Activated CD8-positive, alpha-beta memory T cell treated with anti-CD3 and anti-CD28 coated beads, Interleukin-2, amount 10 ng/mL, durations not matched to agents 7 days and 5 days (primary cell): ENCODE measurements around the gene TMEM86A. TPM values are rescaled to one million over a fixed set of nuclear protein-coding genes. Genes with fewer than 3 reads are reported as not detected.

Experiments used
- ATAC-seq: fragments of 150-1000 bp; cut with Tn5 transposase; one replicate; pipeline ENCODE4 v1.10.0; 2021; ENCODE audit warnings: moderate library complexity
- CTCF ChIA-PET: fragments of 350-600 bp; sonication (Branson Sonifier 250); formaldehyde crosslinking; loops from one replicate; lab custom pipeline; 2021; ENCODE audit warnings: antibody characterized with exemption; lab: Charles Lee
- DNase-seq: peaks from one replicate; pipeline ENCODE4 v3.0.0-alpha.2; 2020
- H3K27ac Mint-ChIP-seq: one replicate; pipeline ENCODE4 v1.8.0; 2021; ENCODE audit warnings: mild to moderate bottlenecking, mixed read lengths
- H3K27me3 Mint-ChIP-seq: one replicate; pipeline ENCODE4 v1.8.0; 2021; ENCODE audit warnings: mixed read lengths
- H3K36me3 Mint-ChIP-seq: one replicate; pipeline ENCODE4 v1.8.0; 2021; ENCODE audit warnings: mild to moderate bottlenecking, mixed read lengths
- H3K4me1 Mint-ChIP-seq: one replicate; pipeline ENCODE4 v1.8.0; 2021; ENCODE audit warnings: mixed read lengths
- H3K4me3 Mint-ChIP-seq: one replicate; pipeline ENCODE4 v1.8.0; 2021; ENCODE audit warnings: mild to moderate bottlenecking, moderate library complexity, mixed read lengths
- H3K9me3 Mint-ChIP-seq: one replicate; pipeline ENCODE4 v1.8.0; 2022; ENCODE audit warnings: low read depth, mixed read lengths
- total RNA-seq, 2 experiments: library from RNA; stranded (reverse); gene quantifications; one replicate each; pipeline ENCODE4 v1.2.3, GENCODE V29; 2021

Gene TMEM86A
- total RNA-seq, 2 experiments from 2014 or later = 0.93 to 0.98 TPM

GRCh38 chr11:18720091-18720807 is 21.7 kb downstream of the TMEM86A start:
- ATAC-seq = no peak

DNA sequence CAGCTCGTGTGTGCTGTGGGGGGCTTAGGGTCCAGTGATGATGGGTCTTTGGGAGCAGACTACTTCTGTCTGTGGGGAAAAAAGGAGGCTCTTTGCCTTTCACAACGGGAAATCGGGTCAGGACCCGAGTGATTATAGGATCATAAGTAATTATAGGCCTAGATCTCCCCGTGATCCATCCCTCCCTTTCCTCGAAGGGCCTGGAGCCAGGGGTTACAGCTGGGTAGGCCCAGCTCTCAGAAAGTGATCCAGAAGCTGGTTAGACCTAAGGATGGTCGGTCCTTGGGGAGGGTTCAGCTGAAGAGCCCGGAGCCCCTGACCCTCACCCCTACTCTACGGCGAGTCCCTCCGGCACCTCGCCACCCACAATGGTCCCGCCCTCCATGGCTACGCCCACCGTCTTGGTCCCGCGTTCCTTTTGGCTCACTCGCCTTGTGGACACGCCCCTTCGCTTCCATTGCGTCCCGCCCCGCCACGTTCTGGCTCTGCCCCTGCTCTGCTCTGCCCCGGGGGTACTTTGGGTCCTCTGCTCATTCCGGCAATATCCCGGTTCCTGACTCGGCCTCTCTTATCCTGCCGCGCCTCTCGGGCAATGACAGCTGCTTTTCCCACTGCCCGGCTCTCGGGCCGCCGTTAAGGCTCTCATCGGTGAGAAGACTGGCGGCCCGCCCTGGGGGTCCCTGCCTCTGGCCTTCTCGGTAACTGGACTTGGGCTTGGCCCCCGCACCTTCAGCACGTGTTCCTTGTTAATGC is 22.4 kb downstream of the TMEM86A start:
- no peaks in the 10 kb centered on the region for H3K9me3 Mint-ChIP-seq
- peaks cover 8% of the 10 kb centered on the region for H3K27me3 Mint-ChIP-seq
- H3K4me3 Mint-ChIP-seq = peak overlapping the region; percentile 78
- ATAC-seq = peak; percentile 96
- CTCF ChIA-PET = interaction anchor here (0.9 to 4.0 kb wide), 32 partner anchors 8 to 707 kb away, joined by 3 to 31 read pairs (median 5); partner anchors contain the start of genes SAAL1, SPTY2D1, TMEM86A and TSG101
- peak; percentile 87 for DNase-seq
- H3K36me3 Mint-ChIP-seq = no peaks in the 10 kb centered on the region
- H3K27ac Mint-ChIP-seq = no peak overlapping the region
- H3K4me1 Mint-ChIP-seq = peaks cover 8% of the 10 kb centered on the region

More at GRCh38 chr11:18720091-18720807, 21.7 kb downstream of the TMEM86A start:
- no peak for DNase-seq
- Mint-ChIP-seq H3K27me3 (peaks cover 8% of the 10 kb centered on the region), H3K9me3 (no peaks in the 10 kb centered on the region), H3K4me3 (peak overlapping the region; percentile 78), H3K4me1 (peaks cover 8% of the 10 kb centered on the region), H3K27ac (no peak overlapping the region), H3K36me3 (no peaks in the 10 kb centered on the region)
- CTCF ChIA-PET = interaction anchor here (0.9 to 4.0 kb wide), 11 partner anchors 11 to 179 kb away, joined by 3 to 23 read pairs (median 4); partner anchors contain the start of genes SPTY2D1 and TMEM86A

- Mint-ChIP-seq H3K4me1 (peaks cover 8% of the 10 kb centered on the region), H3K27me3 (peaks cover 8% of the 10 kb centered on the region)
Measured at GRCh38 chr11:18721561-18722292, 23.1 kb downstream of the TMEM86A start.

DNA sequence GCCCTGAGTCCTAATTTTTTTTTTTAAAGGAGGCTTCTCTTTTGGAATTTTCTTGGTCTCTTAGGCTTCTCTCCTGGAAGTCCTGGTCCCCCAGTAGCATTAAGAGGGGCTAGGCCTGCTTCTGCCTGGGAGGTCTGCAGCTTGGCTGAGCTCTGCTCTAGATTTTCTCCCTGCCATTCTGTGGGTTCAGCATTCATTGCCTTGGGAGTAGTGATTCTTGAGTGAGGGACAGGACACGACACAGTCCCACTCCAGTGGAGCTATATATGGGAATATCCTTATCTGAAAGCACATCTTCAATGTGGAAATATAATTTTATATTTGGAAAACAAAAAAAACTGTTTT is 23.7 kb downstream of the TMEM86A start:
- no peak overlapping the region for H3K27ac Mint-ChIP-seq
- no peaks in the 10 kb centered on the region for H3K9me3 Mint-ChIP-seq
- peak overlapping the region; percentile 78 for H3K4me3 Mint-ChIP-seq
- DNase-seq (no peak), ATAC-seq (peak; percentile 1)
- H3K36me3 Mint-ChIP-seq = no peaks in the 10 kb centered on the region
- CTCF ChIA-PET = interaction anchor here (0.6 to 4.0 kb wide), 52 partner anchors 9 to 616 kb away, joined by 3 to 31 read pairs (median 4); partner anchors contain the start of genes SAAL1, SPTY2D1, TMEM86A and TSG101
- H3K4me1 Mint-ChIP-seq = peaks cover 8% of the 10 kb centered on the region
- peaks cover 8% of the 10 kb centered on the region for H3K27me3 Mint-ChIP-seq

More at GRCh38 chr11:18721561-18722292, 23.1 kb downstream of the TMEM86A start:
- CTCF ChIA-PET = interaction anchor here (0.6 to 4.0 kb wide), 53 partner anchors 9 to 707 kb away, joined by 3 to 31 read pairs (median 4); partner anchors contain the start of genes SAAL1, SPTY2D1, TMEM86A and TSG101
- no peak overlapping the region for H3K27ac Mint-ChIP-seq
- no peaks in the 10 kb centered on the region for H3K36me3 Mint-ChIP-seq
- peak overlapping the region; percentile 78 for H3K4me3 Mint-ChIP-seq
- no peaks in the 10 kb centered on the region for H3K9me3 Mint-ChIP-seq
- DNase-seq = peak; percentile 61
- peak; percentile 58 for ATAC-seq

GRCh38 chr11:18723991-18724390 is 25.4 kb downstream of the TMEM86A start:
- H3K4me3 Mint-ChIP-seq = no peak overlapping the region
- CTCF ChIA-PET = interaction anchor here (0.6 to 2.6 kb wide), 7 partner anchors 8 to 184 kb away, joined by 3 to 31 read pairs (median 3); partner anchors contain the start of gene TMEM86A

GRCh38 chr11:18726040-18726439 is 27.5 kb downstream of the TMEM86A start, which contains the start of gene IGSF22:
IGSF22 (minus strand) TSS chr11:18726188; CDS start chr11:18724236, 1,952 bp downstream.
- ATAC-seq (no peak), DNase-seq (no peak)
- Mint-ChIP-seq H3K4me1 (peaks cover 6% of the 10 kb centered on the region), H3K36me3 (no peaks in the 10 kb centered on the region), H3K4me3 (no peak within 1 kb of the TSS), H3K27me3 (no peaks in the 10 kb centered on the region), H3K27ac (no peak within 1 kb of the TSS), H3K9me3 (no peaks in the 10 kb centered on the region)
- CTCF ChIA-PET = no interaction called here

More at GRCh38 chr11:18723991-18724390, 25.4 kb downstream of the TMEM86A start:
- Mint-ChIP-seq H3K9me3 (no peaks in the 10 kb centered on the region), H3K27me3 (peaks cover 6% of the 10 kb centered on the region), H3K4me1 (peaks cover 8% of the 10 kb centered on the region), H3K27ac (no peak overlapping the region), H3K36me3 (no peaks in the 10 kb centered on the region)
- no peak for ATAC-seq
- no peak for DNase-seq

- CTCF ChIA-PET = interaction anchor here (0.8 to 2.8 kb wide), 21 partner anchors 8 to 621 kb away, joined by 3 to 13 read pairs (median 4); partner anchors contain the start of gene TSG101
- DNase-seq (peak; percentile 50), ATAC-seq (peak; percentile 63)
- Mint-ChIP-seq H3K27ac (no peak overlapping the region), H3K9me3 (no peaks in the 10 kb centered on the region), H3K27me3 (no peaks in the 10 kb centered on the region), H3K4me3 (no peak overlapping the region), H3K36me3 (no peaks in the 10 kb centered on the region), H3K4me1 (peaks cover 5% of the 10 kb centered on the region)
Measured at GRCh38 chr11:18727479-18728236, 29.1 kb downstream of the TMEM86A start.

- Mint-ChIP-seq H3K27ac (no peak overlapping the region), H3K36me3 (no peaks in the 10 kb centered on the region), H3K9me3 (no peaks in the 10 kb centered on the region), H3K4me1 (peaks cover 5% of the 10 kb centered on the region), H3K27me3 (no peaks in the 10 kb centered on the region), H3K4me3 (no peak overlapping the region)
- CTCF ChIA-PET = interaction anchor here (1.0 to 4.0 kb wide), 19 partner anchors 9 to 484 kb away, joined by 3 to 24 read pairs (median 4); partner anchors contain the start of gene TSG101
- DNase-seq (no peak), ATAC-seq (no peak)
Measured at GRCh38 chr11:18728658-18729057, 30.1 kb downstream of the TMEM86A start.

- CTCF ChIA-PET = interaction anchor here (1.1 to 4.0 kb wide), 5 partner anchors 24 to 196 kb away, joined by 3 to 24 read pairs (median 5); no protein-coding TSS in a partner anchor
- peaks cover 5% of the 10 kb centered on the region for H3K4me1 Mint-ChIP-seq
Measured at GRCh38 chr11:18729426-18729825, 30.8 kb downstream of the TMEM86A start.

DNA sequence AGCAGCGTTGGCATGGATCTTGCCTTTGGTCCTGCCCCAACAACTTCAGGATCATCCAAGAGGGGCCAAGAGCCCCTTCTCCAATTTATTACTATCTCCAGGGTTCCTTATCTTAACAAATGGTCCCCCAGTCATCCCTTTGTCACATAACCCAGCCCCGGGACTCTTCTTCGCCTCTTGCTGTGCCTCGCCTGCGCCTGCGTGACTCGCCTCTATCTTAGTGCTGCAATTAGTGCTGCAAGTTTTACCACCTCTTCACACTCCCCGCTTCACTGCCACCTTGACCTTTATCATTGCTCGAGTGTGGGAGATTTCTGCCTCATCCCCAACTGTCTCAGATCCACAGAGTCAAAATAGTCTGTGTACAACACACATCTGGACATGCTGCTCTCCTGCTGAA is 31.4 kb downstream of the TMEM86A start:
- Mint-ChIP-seq H3K27me3 (no peaks in the 10 kb centered on the region), H3K4me1 (peaks cover 5% of the 10 kb centered on the region), H3K9me3 (no peaks in the 10 kb centered on the region), H3K27ac (no peak overlapping the region), H3K36me3 (no peaks in the 10 kb centered on the region), H3K4me3 (no peak overlapping the region)
- CTCF ChIA-PET = interaction anchor here (1.1 to 4.0 kb wide), 7 partner anchors 7 to 615 kb away, joined by 3 to 31 read pairs (median 12); no protein-coding TSS in a partner anchor
- DNase-seq = no peak
- ATAC-seq = no peak

More at GRCh38 chr11:18729426-18729825, 30.8 kb downstream of the TMEM86A start:
- H3K36me3 Mint-ChIP-seq = no peaks in the 10 kb centered on the region
- no peak overlapping the region for H3K27ac Mint-ChIP-seq
- no peaks in the 10 kb centered on the region for H3K27me3 Mint-ChIP-seq
- DNase-seq (no peak), ATAC-seq (no peak)
- H3K4me3 Mint-ChIP-seq = no peak overlapping the region
- no peaks in the 10 kb centered on the region for H3K9me3 Mint-ChIP-seq

GRCh38 chr11:18731441-18731840 is 32.9 kb downstream of the TMEM86A start:
- H3K36me3 Mint-ChIP-seq = no peaks in the 10 kb centered on the region
- H3K9me3 Mint-ChIP-seq = no peaks in the 10 kb centered on the region
- H3K4me3 Mint-ChIP-seq = no peak overlapping the region
- ATAC-seq = no peak
- no peak for DNase-seq
- H3K27me3 Mint-ChIP-seq = no peaks in the 10 kb centered on the region
- peaks cover 5% of the 10 kb centered on the region for H3K4me1 Mint-ChIP-seq
- CTCF ChIA-PET = interaction anchor here (0.7 to 4.0 kb wide), 35 partner anchors 9 to 737 kb away, joined by 3 to 31 read pairs (median 4); partner anchors contain the start of genes SPTY2D1, TMEM86A and TSG101
- no peak overlapping the region for H3K27ac Mint-ChIP-seq
